ENCODE results near the gene LGALS4. TPM values are rescaled to one million over a fixed set of nuclear protein-coding genes. Genes with fewer than 3 reads are reported as not detected.
"Not testable (repeated sequence)": the region's sequence is repeated elsewhere in the genome, so short reads cannot be mapped to it uniquely, and the experiment has no call there.

Gene LGALS4
- polyA plus RNA-seq, 10 donors, result 0.45 to 2.7 (median 0.90) TPM

- not testable (repeated sequence) for DNase-seq
Measured at GRCh38 chr19:38770228-38770948, 42.4 kb downstream of the LGALS4 start.

- peak; percentile 69 to 93 (median 90) for DNase-seq
Measured at GRCh38 chr19:38769635-38770211, 43.0 kb downstream of the LGALS4 start.

- no peak for DNase-seq
Measured at GRCh38 chr19:38766276-38767047, 46.3 kb downstream of the LGALS4 start.

- no peak for DNase-seq
Measured at GRCh38 chr19:38765214-38765613, 47.5 kb downstream of the LGALS4 start.

- DNase-seq, result no peak
Measured at GRCh38 chr19:38763795-38764220, 48.9 kb downstream of the LGALS4 start.

- not testable (repeated sequence) for DNase-seq
Measured at GRCh38 chr19:38761884-38762389, 50.8 kb downstream of the LGALS4 start.

GRCh38 chr19:38760805-38761517 is 51.8 kb downstream of the LGALS4 start:
- DNase-seq, result not testable (repeated sequence)

- DNase-seq, result no peak
Measured at GRCh38 chr19:38759590-38760003, 53.1 kb downstream of the LGALS4 start.

- not testable (repeated sequence) for DNase-seq
Measured at GRCh38 chr19:38754196-38754595, 58.5 kb downstream of the LGALS4 start.

- not testable (repeated sequence) for DNase-seq
Measured at GRCh38 chr19:38753783-38754182, 59.0 kb downstream of the LGALS4 start.

Other genes starting within 250 kb of the LGALS4 start
- gene MAP4K1, start 195.0 kb downstream of the LGALS4 start, polyA plus RNA-seq (ENCODE audit: insufficient read length in 10 of 10), result 10 to 100 TPM in 4 of 10 donors, 1 to 10 TPM in 6; 2.7 to 19.2 (median 9.1) TPM
- gene EIF3K, start 193.8 kb downstream of the LGALS4 start, polyA plus RNA-seq (ENCODE audit: insufficient read length in 10 of 10), result 100 to 1,000 TPM; 343 to 391 (median 353) TPM
- gene ACTN4, start 165.3 kb downstream of the LGALS4 start, polyA plus RNA-seq (ENCODE audit: insufficient read length in 10 of 10), result 100 to 1,000 TPM; 173 to 278 (median 195) TPM
- gene CAPN12, start 68.5 kb downstream of the LGALS4 start, polyA plus RNA-seq (ENCODE audit: insufficient read length in 10 of 10), result 1 to 10 TPM in 4 of 10 donors, under 1 TPM in 6; 0.71 to 2.2 (median 0.94) TPM
- gene LGALS7, start 39.4 kb downstream of the LGALS4 start, polyA plus RNA-seq (ENCODE audit: insufficient read length in 10 of 10), result 10 to 100 TPM in 1 of 10 donors, 1 to 10 TPM in 1, under 1 TPM in 6, not detected in 2; 0.49 to 35.7 (median 0.60) TPM
- 10 to 100 TPM in 2 of 10 donors, 1 to 10 TPM in 2, under 1 TPM in 4, not detected in 2; 0.46 to 90.7 (median 1.1) TPM for gene LGALS7B, start 23.7 kb downstream of the LGALS4 start, polyA plus RNA-seq (ENCODE audit: insufficient read length in 10 of 10)
- gene ECH1, start 18.8 kb upstream of the LGALS4 start, polyA plus RNA-seq (ENCODE audit: insufficient read length in 10 of 10), result 100 to 1,000 TPM in 8 of 10 donors, 10 to 100 TPM in 2; 90.8 to 164 (median 109) TPM
- 100 to 1,000 TPM; 240 to 346 (median 278) TPM for gene HNRNPL, start 37.0 kb upstream of the LGALS4 start, polyA plus RNA-seq (ENCODE audit: insufficient read length in 10 of 10)
- gene RINL, start 65.3 kb upstream of the LGALS4 start, polyA plus RNA-seq (ENCODE audit: insufficient read length in 10 of 10), result 10 to 100 TPM in 5 of 10 donors, 1 to 10 TPM in 5; 7.3 to 12.5 (median 9.9) TPM
- 100 to 1,000 TPM in 5 of 10 donors, 10 to 100 TPM in 5; 80.9 to 129 (median 97.4) TPM for gene SIRT2, start 86.7 kb upstream of the LGALS4 start, polyA plus RNA-seq (ENCODE audit: insufficient read length in 10 of 10)
- 10 to 100 TPM in 1 of 10 donors, 1 to 10 TPM in 9; 6.9 to 10.0 (median 8.5) TPM for gene NFKBIB, start 87.0 kb upstream of the LGALS4 start, polyA plus RNA-seq (ENCODE audit: insufficient read length in 10 of 10)
- gene CCER2, start 99.2 kb upstream of the LGALS4 start, polyA plus RNA-seq (ENCODE audit: insufficient read length in 10 of 10), result 10 to 100 TPM in 1 of 10 donors, 1 to 10 TPM in 9; 3.6 to 10.0 (median 6.2) TPM
- gene SARS2, start 117.8 kb upstream of the LGALS4 start, polyA plus RNA-seq (ENCODE audit: insufficient read length in 10 of 10), result 10 to 100 TPM; 19.6 to 35.4 (median 23.6) TPM
- 10 to 100 TPM; 11.3 to 23.2 (median 17.0) TPM for gene MRPS12, start 118.0 kb upstream of the LGALS4 start, polyA plus RNA-seq (ENCODE audit: insufficient read length in 10 of 10)
- 10 to 100 TPM; 20.9 to 32.8 (median 24.7) TPM for gene FBXO17, start 162.8 kb upstream of the LGALS4 start, polyA plus RNA-seq (ENCODE audit: insufficient read length in 10 of 10)
- 1 to 10 TPM; 1.3 to 4.7 (median 2.3) TPM for gene FBXO27, start 219.6 kb upstream of the LGALS4 start, polyA plus RNA-seq (ENCODE audit: insufficient read length in 10 of 10)